Measurements from ENCODE around the gene CLEC4E.

DNA sequence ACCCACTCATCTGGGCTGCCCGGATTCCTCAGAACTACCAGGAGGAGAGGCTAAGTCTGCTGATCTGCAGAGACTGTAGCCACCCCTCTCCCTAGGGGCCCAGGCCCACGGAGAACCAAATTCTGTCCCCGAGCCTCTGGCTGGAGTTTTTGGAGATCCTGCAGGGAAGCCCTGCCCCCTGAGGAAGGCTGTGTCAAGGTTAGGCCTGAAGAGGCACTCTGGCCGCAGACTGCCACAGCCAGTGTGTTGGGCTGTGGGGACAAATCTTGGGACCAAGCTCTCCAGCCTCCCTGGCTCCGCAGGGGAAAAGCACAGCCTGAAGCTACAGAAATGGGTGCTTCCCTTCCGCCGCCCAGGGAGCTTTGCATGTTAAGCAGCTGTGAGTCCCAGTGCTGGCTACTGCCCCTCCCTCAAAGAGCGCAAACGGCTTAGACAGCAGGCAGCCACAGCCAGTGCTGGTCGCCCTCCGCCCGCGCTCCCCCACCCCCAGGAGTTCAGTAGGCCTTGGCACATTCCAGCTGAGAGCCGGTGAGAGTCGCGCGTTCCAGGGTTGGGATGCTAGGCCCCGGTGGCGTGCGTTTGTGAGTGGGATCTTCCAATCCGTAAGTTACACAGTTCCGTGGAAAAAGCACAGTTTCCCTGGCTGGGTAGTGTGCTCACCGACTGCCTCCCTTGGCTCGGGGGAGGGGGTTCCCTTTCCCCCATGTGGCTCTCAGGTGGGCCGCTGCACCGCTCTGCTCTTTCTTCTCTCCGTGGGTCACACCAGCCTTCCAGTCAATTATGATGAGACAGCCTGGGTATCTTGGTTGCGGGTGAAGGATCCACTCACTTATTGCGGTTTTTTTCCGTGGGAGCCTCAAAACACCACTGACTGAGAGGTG lies 13.2 kb downstream of the CLEC4E start:
- TF ChIP-seq EZH2 (IDR thresholded peaks at IDR 0.05; ENCODE audit: insufficient read depth, poor library complexity, severe bottlenecking) (no peak), EZH2phosphoT487 (IDR thresholded peaks at IDR 0.05; ENCODE audit: insufficient read depth, low read depth) (no peak)

Data from GM23248 (cell line).